ENCODE data around the gene RAB3C. TPM values are rescaled to one million over a fixed set of nuclear protein-coding genes. Genes with fewer than 3 reads are reported as not detected.

Gene RAB3C
- total RNA-seq, 6 donors from 2014 or later = 0.09 to 1.1 (median 0.87) TPM; not detected in 2

DNA sequence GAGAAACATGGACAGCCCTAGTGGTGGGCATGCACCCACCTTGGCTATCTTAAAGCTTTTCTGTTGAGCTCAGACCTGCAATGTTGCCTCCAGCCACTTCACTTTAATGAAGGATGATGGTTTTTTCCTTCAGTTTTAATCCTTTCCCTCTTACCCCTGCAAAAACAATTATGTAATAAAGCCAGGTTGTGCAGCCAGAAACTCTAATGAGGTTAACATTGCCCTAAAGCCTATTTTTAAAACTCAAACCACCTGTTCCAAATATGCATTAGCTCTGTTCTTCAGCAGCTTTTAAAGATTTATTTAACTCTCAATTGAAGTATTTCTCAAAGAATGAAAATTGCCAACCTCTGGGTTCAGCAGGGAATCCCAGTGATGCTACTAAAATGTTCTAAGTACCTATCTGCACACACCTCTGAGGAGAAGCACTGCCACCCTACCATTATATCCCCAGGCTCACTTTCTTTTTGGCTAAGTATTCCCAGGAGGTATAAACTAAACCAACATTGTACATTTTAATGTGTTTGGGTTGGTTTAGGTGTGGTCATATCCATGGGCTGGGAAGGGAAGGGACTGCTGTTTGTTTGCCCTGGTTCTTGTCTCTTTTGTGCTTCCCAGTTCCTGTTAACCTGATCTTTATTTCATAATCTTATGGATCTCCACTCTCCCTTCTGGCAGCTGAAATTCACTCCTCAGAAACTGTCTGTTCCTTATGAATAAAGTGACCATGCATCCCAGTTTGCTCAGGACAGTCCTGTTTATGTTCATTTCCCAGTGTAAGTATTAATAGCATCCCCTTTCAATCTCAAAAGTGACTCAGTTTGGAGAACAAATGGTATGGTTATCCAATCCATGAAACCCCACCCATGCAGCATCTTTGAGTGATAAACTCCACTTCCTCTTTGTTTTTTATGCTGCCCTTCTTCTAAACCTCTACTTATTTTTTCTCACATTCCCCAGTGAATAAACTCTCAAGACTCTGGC is 251.7 kb downstream of the RAB3C start:
- no peak overlapping the region for H3K27ac ChIP-seq
- ATAC-seq (ENCODE audit: low FRiP score in 2 of 2) (no peak), DNase-seq (no peak)
- no peak overlapping the region for H3K4me3 ChIP-seq
- H3K9me3 ChIP-seq = peaks cover 0 to 4% (median 3%) of the 10 kb centered on the region in 4 donors
- no peaks in the 10 kb centered on the region for H3K27me3 ChIP-seq
- H3K4me1 ChIP-seq = no peaks in the 10 kb centered on the region
- H3K36me3 ChIP-seq = no peaks in the 10 kb centered on the region
- TF ChIP-seq POLR2AphosphoS5 (IDR thresholded peaks at IDR 0.05) = no peak
- TF ChIP-seq CTCF (IDR thresholded peaks at IDR 0.05) = no peak
- no peak for TF ChIP-seq EP300 (IDR thresholded peaks at IDR 0.05)
- TF ChIP-seq POLR2A (IDR thresholded peaks at IDR 0.05) = no peak

GRCh38 chr5:58836351-58836750 is 253.5 kb downstream of the RAB3C start:
- H3K36me3 ChIP-seq = no peaks in the 10 kb centered on the region
- TF ChIP-seq POLR2AphosphoS5 (IDR thresholded peaks at IDR 0.05) (no peak), EP300 (IDR thresholded peaks at IDR 0.05) (no peak)
- no peak overlapping the region for H3K4me3 ChIP-seq
- 73 to 76% methylated on average over 3 of the region's 3 CpGs for WGBS, 2 donors
- no peak for ATAC-seq (ENCODE audit: low FRiP score in 2 of 2)
- H3K27me3 ChIP-seq = no peaks in the 10 kb centered on the region
- no peak for DNase-seq
- H3K27ac ChIP-seq = no peak overlapping the region
- no peaks in the 10 kb centered on the region for H3K4me1 ChIP-seq
- peaks cover 0 to 10% (median 3%) of the 10 kb centered on the region in 4 donors for H3K9me3 ChIP-seq

DNA sequence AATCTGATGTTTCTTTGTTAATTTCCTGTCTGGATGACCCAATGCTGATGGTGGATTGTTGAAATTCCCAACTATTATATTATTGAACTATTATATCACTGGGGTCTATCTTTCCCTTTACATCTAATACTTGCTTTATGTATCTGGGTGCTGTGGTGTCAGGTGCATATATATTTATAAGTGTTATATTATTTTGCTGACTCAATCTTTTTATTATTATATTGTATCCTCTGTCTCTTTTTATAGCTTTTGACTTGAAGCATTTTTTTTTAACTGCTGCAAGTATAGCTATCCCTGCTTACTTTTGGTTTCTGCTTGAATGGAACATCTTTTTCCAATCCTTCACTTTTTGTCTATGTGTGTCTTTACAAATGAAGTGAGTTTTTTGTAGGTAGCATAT is 255.9 kb downstream of the RAB3C start:
- Histone ChIP-seq H3K4me3 (no peak overlapping the region), H3K36me3 (no peaks in the 10 kb centered on the region), H3K27ac (no peak overlapping the region), H3K27me3 (no peaks in the 10 kb centered on the region), H3K9me3 (peaks cover 0 to 10% (median 3%) of the 10 kb centered on the region in 4 donors), H3K4me1 (no peaks in the 10 kb centered on the region)
- TF ChIP-seq CTCF (IDR thresholded peaks at IDR 0.05) = no peak
- no peak for TF ChIP-seq POLR2AphosphoS5 (IDR thresholded peaks at IDR 0.05)
- no peak for TF ChIP-seq POLR2A (IDR thresholded peaks at IDR 0.05)
- TF ChIP-seq EP300 (IDR thresholded peaks at IDR 0.05) = no peak
- DNase-seq (no peak), ATAC-seq (ENCODE audit: low FRiP score in 2 of 2) (no peak)

- H3K27ac ChIP-seq = no peak overlapping the region
- ATAC-seq (ENCODE audit: low FRiP score in 2 of 2) (no peak), DNase-seq (no peak)
- H3K27me3 ChIP-seq = no peaks in the 10 kb centered on the region
- no peak overlapping the region for H3K4me3 ChIP-seq
- TF ChIP-seq POLR2A (IDR thresholded peaks at IDR 0.05) = no peak
- TF ChIP-seq CTCF (IDR thresholded peaks at IDR 0.05) = no peak
- no peak for TF ChIP-seq POLR2AphosphoS5 (IDR thresholded peaks at IDR 0.05)
- no peak for TF ChIP-seq EP300 (IDR thresholded peaks at IDR 0.05)
- H3K9me3 ChIP-seq = peaks cover 0 to 10% (median 3%) of the 10 kb centered on the region in 4 donors
- no peaks in the 10 kb centered on the region for H3K36me3 ChIP-seq
- H3K4me1 ChIP-seq = no peaks in the 10 kb centered on the region
- 91% methylated on average over 2 of the region's 2 CpGs for WGBS, 2 donors
Measured at GRCh38 chr5:58842852-58843251, 260.0 kb downstream of the RAB3C start.

- no peak overlapping the region for H3K4me3 ChIP-seq
- no peak for TF ChIP-seq POLR2A (IDR thresholded peaks at IDR 0.05)
- TF ChIP-seq POLR2AphosphoS5 (IDR thresholded peaks at IDR 0.05) = no peak
- no peak for TF ChIP-seq EP300 (IDR thresholded peaks at IDR 0.05)
- TF ChIP-seq CTCF (IDR thresholded peaks at IDR 0.05) = no peak
- no peaks in the 10 kb centered on the region for H3K27me3 ChIP-seq
- no peaks in the 10 kb centered on the region for H3K36me3 ChIP-seq
- DNase-seq (no peak), ATAC-seq (ENCODE audit: low FRiP score in 2 of 2) (no peak)
- no peak overlapping the region for H3K27ac ChIP-seq
- H3K9me3 ChIP-seq = peaks cover 0 to 7% (median 0%) of the 10 kb centered on the region in 4 donors
- no peaks in the 10 kb centered on the region for H3K4me1 ChIP-seq
- WGBS, 2 donors = 60 to 73% methylated on average over 2 of the region's 2 CpGs
Measured at GRCh38 chr5:58844395-58844794, 261.5 kb downstream of the RAB3C start.
